Stimulated activated CD8-positive, alpha-beta memory T cell treated with anti-CD3 and anti-CD28 coated beads, Interleukin-4, amount 100 ng/mL, for 24 hours (primary cell): ENCODE data around the gene SLC22A23.

Experiments
- DNase-seq: peaks from one replicate; pipeline ENCODE4 v3.0.0-alpha.2; 2020; ENCODE audit warnings: low read depth

SLC22A23 gene

GRCh38 chr6:3296078-3296477 lies 160.8 kb downstream of the SLC22A23 start:
- no peak for DNase-seq

GRCh38 chr6:3294921-3295871 lies 161.7 kb downstream of the SLC22A23 start:
- DNase-seq = no peak

GRCh38 chr6:3294396-3294795 lies 162.5 kb downstream of the SLC22A23 start:
- no peak for DNase-seq

GRCh38 chr6:3293271-3294155 lies 163.3 kb downstream of the SLC22A23 start:
- no peak for DNase-seq

- no peak for DNase-seq
These were observed 164.2 kb downstream of the SLC22A23 start for GRCh38 chr6:3292431-3293197.

GRCh38 chr6:3291987-3292386 lies 164.9 kb downstream of the SLC22A23 start:
- DNase-seq = no peak

- DNase-seq = no peak
These were observed 165.5 kb downstream of the SLC22A23 start for GRCh38 chr6:3291346-3291745.

- no peak for DNase-seq
These were observed 166.0 kb downstream of the SLC22A23 start for GRCh38 chr6:3290931-3291211.

GRCh38 chr6:3290149-3290930 lies 166.5 kb downstream of the SLC22A23 start:
- DNase-seq = no peak

- no peak for DNase-seq
These were observed 167.2 kb downstream of the SLC22A23 start for GRCh38 chr6:3289664-3290055.

- no peak for DNase-seq
These were observed 167.9 kb downstream of the SLC22A23 start for GRCh38 chr6:3288711-3289663.

- DNase-seq = no peak
These were observed 168.7 kb downstream of the SLC22A23 start for GRCh38 chr6:3287976-3288707.

- DNase-seq = no peak
These were observed 169.5 kb downstream of the SLC22A23 start for GRCh38 chr6:3287308-3287707.

- DNase-seq = no peak
These were observed 170.1 kb downstream of the SLC22A23 start for GRCh38 chr6:3286641-3287171.

GRCh38 chr6:3285732-3286131 lies 171.1 kb downstream of the SLC22A23 start:
- DNase-seq = no peak

GRCh38 chr6:3285049-3285639 lies 171.7 kb downstream of the SLC22A23 start:
- DNase-seq = no peak

GRCh38 chr6:3284436-3284876 lies 172.4 kb downstream of the SLC22A23 start:
- DNase-seq = no peak

- DNase-seq = no peak
These were observed 173.0 kb downstream of the SLC22A23 start for GRCh38 chr6:3283641-3284435.
